SK-MEL-5 (cell line): Measurements from ENCODE around the gene NKIRAS2. TPM values are rescaled to one million over a fixed set of nuclear protein-coding genes. Genes with fewer than 3 reads are reported as not detected.
"Not testable (repeated sequence)": the region's sequence is repeated elsewhere in the genome, so short reads cannot be mapped to it uniquely, and the experiment has no call there.

Experiments
- DNase-seq: peaks from one replicate; pipeline ENCODE4 v3.0.0-alpha.2; 2016; ENCODE audit warnings: low read depth, low spot score
- in situ Hi-C: cut with HindIII; loops from 2 replicates; pipeline ENCODE4 v1.10.0; 2016; ENCODE audit warnings: low sequenced_read_pairs, high pct_unique_total_duplicates, low pct_unique_long_range_greater_than_20kb
- total RNA-seq: library from RNA; depleted of rRNA; stranded (reverse); fragments of >200 nt; shearing (Covaris generic); gene quantifications from 2 replicates; pipeline ENCODE4 v1.2.3, GENCODE V29; 2014

NKIRAS2 gene
- total RNA-seq, 1 experiment from 2014 or later: 25.8 TPM

DNA sequence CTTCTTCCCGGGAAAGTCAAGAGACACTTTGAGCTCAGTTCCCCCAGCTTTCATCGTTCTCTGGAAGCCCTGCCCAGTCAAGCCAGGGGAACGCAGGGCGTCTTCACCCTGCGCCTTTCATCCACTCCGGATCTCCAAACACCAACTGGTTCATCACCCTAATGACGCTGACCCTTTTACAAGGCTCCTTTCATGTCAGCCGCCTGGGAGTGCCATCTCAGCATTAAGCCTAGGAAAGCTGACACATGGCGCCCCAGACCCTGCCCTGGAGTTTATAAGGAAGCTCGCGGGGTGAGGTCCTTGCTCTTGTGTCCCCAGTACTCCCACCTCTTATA is 2.1 kb upstream of the NKIRAS2 start:
- DNase-seq: no peak
- in situ Hi-C loops: no loop called here

GRCh38 chr17:42018339-42018738 is 1.6 kb upstream of the NKIRAS2 start:
- in situ Hi-C loops: no loop called here

GRCh38 chr17:42018988-42019387 is 902 bp upstream of the NKIRAS2 start:
- no peak for DNase-seq
- in situ Hi-C loops: no loop called here

More at GRCh38 chr17:42018339-42018738, 1.6 kb upstream of the NKIRAS2 start:
- no peak for DNase-seq

DNA sequence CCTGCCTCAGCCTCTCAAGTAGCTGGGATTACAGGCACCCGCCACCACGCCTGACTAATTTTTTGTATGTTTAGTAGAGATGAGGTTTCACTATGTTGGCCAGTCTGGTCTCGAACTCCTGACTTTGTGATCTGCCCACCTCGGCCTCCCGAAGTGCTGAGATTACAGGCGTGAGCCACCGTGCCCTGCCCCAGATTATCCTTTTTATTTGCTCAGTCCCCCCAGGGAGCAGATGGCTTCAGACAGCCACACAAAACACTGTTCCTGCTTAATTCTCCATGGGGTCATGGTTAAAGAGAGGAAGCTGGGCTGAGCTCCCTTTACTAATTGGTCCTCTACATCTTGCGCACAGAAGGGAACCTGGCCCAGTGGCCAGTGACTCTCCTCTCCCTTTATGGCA is 955 bp downstream of the NKIRAS2 start:
- DNase-seq, in situ Hi-C loops: not testable (repeated sequence)

- in situ Hi-C loops: no loop called here
- no peak for DNase-seq
Measured at GRCh38 chr17:42023524-42024349, 3.8 kb downstream of the NKIRAS2 start.

- in situ Hi-C loops: no loop called here
- no peak for DNase-seq
Measured at GRCh38 chr17:42025191-42025579, 5.3 kb downstream of the NKIRAS2 start.

DNA sequence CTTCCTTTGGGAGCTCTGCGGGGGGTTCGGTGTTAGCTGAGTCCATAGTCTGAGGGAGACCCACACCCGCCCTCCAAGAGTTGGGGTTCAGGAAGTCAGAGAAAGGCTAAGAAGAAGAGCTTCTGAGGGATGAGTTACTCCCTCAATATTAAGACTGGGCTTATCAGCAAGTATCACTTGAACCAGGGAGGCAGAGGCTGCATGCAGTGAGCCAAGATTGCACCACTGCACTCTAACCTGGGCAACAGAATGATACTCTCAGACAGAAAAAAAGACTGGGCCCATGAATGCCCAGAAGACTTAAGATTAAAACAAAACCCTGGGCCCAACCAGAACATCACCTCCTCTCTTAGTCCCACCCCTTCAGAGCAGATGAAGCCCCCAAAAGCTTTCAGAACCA is 6.0 kb downstream of the NKIRAS2 start:
- in situ Hi-C loops: no loop called here

GRCh38 chr17:42026857-42027589 is 7.1 kb downstream of the NKIRAS2 start:
- in situ Hi-C loops: no loop called here
- no peak for DNase-seq

More for the DNA sequence above, 6.0 kb downstream of the NKIRAS2 start:
- DNase-seq: no peak

DNA sequence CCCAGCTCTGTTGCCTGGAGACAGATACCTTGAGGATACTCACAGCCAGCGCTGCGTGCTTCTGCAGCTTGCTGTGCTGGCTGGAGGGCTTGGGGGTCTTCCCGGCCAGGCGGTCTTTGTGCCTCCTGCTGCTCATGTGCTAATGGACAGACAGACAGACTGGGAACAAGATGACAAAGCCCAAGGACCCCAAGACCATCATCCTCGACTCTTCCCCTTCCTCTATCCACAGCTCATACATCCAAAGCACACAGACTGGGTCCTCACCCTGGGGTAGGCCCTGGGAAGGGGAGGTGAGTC is 7.7 kb downstream of the NKIRAS2 start:
- no peak for DNase-seq
- in situ Hi-C loops: no loop called here

DNA sequence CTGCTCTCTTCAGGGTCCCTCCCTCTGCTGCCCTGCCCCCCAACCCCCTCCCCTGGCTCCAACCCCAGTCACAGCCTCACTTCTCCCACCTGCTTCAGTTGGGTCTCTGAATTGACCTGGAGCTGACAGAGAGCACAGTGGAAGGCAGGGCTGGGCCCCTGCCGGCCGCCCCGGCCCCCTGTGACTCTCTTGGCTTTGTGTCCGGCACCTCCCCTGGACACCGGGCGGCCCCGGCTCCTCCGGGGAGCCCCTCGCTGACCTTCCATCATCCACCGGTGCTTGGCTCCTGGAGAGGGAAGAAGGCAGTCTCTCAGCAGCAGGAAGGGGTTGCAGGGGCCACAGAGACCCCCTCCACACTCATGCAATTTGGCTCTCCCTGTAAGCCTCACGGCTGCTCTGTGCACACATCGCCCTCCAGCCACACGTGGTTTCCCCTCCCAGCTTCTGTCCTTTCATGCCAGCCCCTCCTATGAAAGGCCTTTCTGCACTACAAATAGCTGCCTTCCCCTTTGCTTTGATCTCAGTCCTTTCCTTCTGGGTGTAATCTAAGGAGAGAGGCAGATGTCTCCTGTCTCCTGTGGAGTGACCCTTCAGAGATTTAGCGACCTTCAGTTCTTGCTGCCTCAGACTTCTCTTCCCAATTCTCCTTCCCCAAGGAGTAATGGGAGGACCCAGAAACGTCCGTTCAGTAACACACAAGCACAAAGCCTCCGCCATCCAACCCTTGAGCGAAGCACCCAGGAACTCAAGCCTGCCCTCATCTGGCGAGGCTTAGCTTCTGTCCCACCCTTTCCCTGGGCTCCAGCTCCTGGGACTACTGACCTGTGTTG is 8.3 kb downstream of the NKIRAS2 start:
- in situ Hi-C loops: no loop called here
- peak; percentile 80 for DNase-seq

- in situ Hi-C loops: no loop called here
- DNase-seq: no peak
Measured at GRCh38 chr17:42028791-42029127, 8.9 kb downstream of the NKIRAS2 start.

DNA sequence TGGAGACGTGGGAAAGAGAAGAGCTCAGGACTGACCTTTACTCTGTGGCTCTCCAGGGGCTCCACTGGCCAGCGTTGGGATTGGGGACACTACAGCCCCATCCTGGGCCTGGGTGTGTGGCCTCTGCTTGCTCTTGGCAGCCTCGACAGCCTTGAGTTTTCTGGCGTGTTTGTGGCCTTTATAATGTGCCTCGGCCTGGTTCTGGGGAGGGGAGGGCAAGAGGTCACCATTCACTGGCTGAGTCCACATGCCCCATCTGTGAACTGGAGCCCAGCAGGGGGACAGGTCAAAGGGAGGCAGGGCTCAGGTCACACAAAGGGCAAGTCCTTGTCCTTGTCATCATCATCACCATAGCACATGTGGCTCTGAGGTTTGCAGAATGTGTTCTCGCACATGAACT is 11.7 kb downstream of the NKIRAS2 start:
- DNase-seq: no peak
- in situ Hi-C loops: no loop called here

- in situ Hi-C loops: no loop called here
Measured at GRCh38 chr17:42034059-42034458, 14.2 kb downstream of the NKIRAS2 start.

DNA sequence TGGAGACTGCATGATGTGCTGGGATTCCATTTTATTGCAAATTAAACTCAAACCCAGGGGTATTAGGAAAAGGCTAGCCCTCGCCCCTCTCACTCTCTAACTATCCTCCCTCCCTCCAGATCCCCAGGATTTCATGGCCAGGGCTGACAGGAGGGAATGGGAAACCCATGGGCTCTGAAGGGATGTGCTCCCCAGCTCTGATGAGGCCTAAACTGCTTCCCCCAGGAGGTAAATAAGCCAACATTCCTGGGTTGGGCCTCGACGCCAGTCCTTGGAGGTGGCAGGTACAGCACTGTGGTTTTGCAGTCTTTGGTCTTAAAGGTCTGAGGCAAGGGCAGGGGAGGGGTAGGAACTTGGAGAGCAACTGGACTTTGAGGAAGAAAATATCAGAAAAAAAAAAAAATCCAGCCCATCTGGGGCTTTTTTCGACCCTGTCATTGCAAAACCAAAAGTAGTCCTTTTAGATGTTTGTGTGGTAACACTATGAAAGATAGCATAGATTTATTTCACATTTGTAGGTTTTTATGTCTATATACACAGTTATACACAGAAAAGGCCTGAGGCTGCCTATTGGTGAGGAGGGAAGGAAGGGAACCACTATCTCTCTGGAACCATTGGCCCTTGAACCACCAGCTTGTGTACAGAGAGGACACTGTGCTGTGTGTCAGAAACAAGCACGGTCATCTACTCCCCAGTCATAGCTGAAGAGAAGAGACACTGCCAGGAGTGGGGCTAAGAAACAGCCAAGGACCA is 18.5 kb downstream of the NKIRAS2 start:
- in situ Hi-C loops: no loop called here
- DNase-seq: no peak

More at GRCh38 chr17:42034059-42034458, 14.2 kb downstream of the NKIRAS2 start:
- DNase-seq: no peak

GRCh38 chr17:42039794-42040763 is 20.2 kb downstream of the NKIRAS2 start:
- DNase-seq: no peak
- in situ Hi-C loops: no loop called here

DNA sequence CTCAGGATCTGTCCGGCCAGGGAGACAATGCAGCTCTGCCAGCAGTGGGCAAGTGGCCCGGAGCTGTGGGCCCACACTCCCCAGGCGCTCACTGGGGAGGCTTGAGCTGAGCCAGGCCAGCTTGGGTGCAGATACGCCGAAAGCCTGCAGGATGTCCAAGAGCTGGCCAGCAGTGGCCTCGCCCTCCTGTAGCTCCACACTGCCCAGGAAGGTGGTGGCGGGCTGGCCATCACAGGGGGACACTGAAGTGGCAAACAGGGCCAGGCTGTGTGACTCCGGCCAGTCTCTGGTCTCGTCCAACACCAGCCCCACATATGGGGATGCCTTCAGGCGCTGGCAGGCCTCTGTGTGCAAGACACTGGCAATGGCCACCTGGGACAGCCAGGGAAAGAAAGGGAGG is 20.9 kb downstream of the NKIRAS2 start:
- no peak for DNase-seq
- in situ Hi-C loops: no loop called here

- DNase-seq: no peak
- in situ Hi-C loops: no loop called here
Measured at GRCh38 chr17:42041619-42042018, 21.7 kb downstream of the NKIRAS2 start.
